ENCODE data around the gene RIOX2. TPM values are rescaled to one million over a fixed set of nuclear protein-coding genes. Genes with fewer than 3 reads are reported as not detected.

The RIOX2 gene
- total and polyA plus RNA-seq, 2 of the 8 experiments (the other 6 are each of a cell fraction or from before 2014, with no cell fraction given), result 3.8 to 16.4 TPM

- ChIA-PET CTCF (ENCODE audit: partially characterized antibody) (interaction anchor here (0.7 to 1.6 kb wide), 2 partner anchors 22 to 31 kb away, joined by 3 to 4 read pairs; no protein-coding TSS in a partner anchor), POLR2A (ENCODE audit: partially characterized antibody) (interaction anchor here (1.1 kb wide), 1 partner anchor 10 kb away, joined by 3 read pairs; no protein-coding TSS in a partner anchor)
- no peak overlapping the region for H2AK5ac ChIP-seq (ENCODE audit: low read depth, low read length)
- H3K4me1 ChIP-seq (replicated peaks in 1 of 4; ENCODE audit: control insufficient read depth in 3 of 4, insufficient read depth in 4 of 4, low read length in 3 of 4), result peaks cover 0 to 7% (median 3%) of the 10 kb centered on the region in 4 experiments; a peak in 2 of 7 replicates
- no peaks in the 10 kb centered on the region for H3K27me3 ChIP-seq (replicated peaks in 1 of 4; ENCODE audit: control insufficient read depth in 3 of 4, extremely low read depth in 1 of 4, insufficient read depth in 3 of 4, low read length in 3 of 4)
- H3K36me3 ChIP-seq (ENCODE audit: control insufficient read depth in 2 of 4, insufficient read depth in 4 of 4, low read length in 3 of 4), result no peaks in the 10 kb centered on the region
- no peak overlapping the region for H3K23ac ChIP-seq (ENCODE audit: insufficient read length)
- no peak overlapping the region for H3K4me3 ChIP-seq (ENCODE audit: extremely low read depth in 1 of 4, insufficient read depth in 2 of 4, low read depth in 3 of 4, low read length in 4 of 4)
- no peak overlapping the region for H3K27ac ChIP-seq (ENCODE audit: low read depth, low read length)
- no peak overlapping the region for H2BK5ac ChIP-seq (ENCODE audit: low read depth, low read length)
- no peak overlapping the region for H2AFZ ChIP-seq (ENCODE audit: low read length)
- peaks cover 11% of the 10 kb centered on the region; the same call in 1 of the 2 replicates for H3K23me2 ChIP-seq (ENCODE audit: low read depth, low read length)
- H3K9me3 ChIP-seq (ENCODE audit: insufficient read depth in 2 of 2, low read depth in 1 of 2, low read length in 1 of 2), result no peaks in the 10 kb centered on the region
- H2BK120ac ChIP-seq (replicated peaks; ENCODE audit: low read depth, low read length), result no peak overlapping the region
- no peak overlapping the region for H3K4me2 ChIP-seq (ENCODE audit: insufficient read depth in 1 of 2, low read depth in 2 of 2, low read length in 2 of 2)
- H3K56ac ChIP-seq (replicated peaks; ENCODE audit: insufficient read length, low read depth, low read length), result no peak overlapping the region
- DNase-seq (ENCODE audit: low read depth in 1 of 2, low spot score in 2 of 2) (no peak), FAIRE-seq (no peak)
- no peak overlapping the region for H3K18ac ChIP-seq (ENCODE audit: extremely low read depth, low read length)
- 82% methylated on average over 5 of the region's 5 CpGs; no CpG with 5 or more reads in 1 of the 2 experiments for WGBS, 2 experiments (ENCODE audit: extremely low coverage in 1 of 2, insufficient coverage in 1 of 2, insufficient read length in 1 of 2, insufficient replicate concordance in 2 of 2, low coverage in 1 of 2, low lambda C conversion rate in 2 of 2, missing lambda C conversion rate in 1 of 2)
- no peak overlapping the region for H4K8ac ChIP-seq (ENCODE audit: extremely low read depth, insufficient read depth, low read length)
- H3K9ac ChIP-seq (replicated peaks in 1 of 4; ENCODE audit: extremely low read depth in 1 of 4, low read depth in 3 of 4, low read length in 3 of 4), result no peak overlapping the region
- peaks cover 0 to 10% of the 10 kb centered on the region in 2 experiments for H4K20me1 ChIP-seq (replicated peaks in 1 of 2; ENCODE audit: control insufficient read depth in 1 of 2, insufficient read depth in 2 of 2, low read length in 2 of 2)
- H3K79me2 ChIP-seq (ENCODE audit: control insufficient read depth in 1 of 2, insufficient read depth in 2 of 2, low read length in 2 of 2), result no peaks in the 10 kb centered on the region
- H2BK15ac ChIP-seq (ENCODE audit: low read length), result no peak overlapping the region
- H3K79me1 ChIP-seq (ENCODE audit: low read depth, low read length), result no peaks in the 10 kb centered on the region
- H3K4ac ChIP-seq (replicated peaks; ENCODE audit: insufficient read length, low read depth, low read length), result no peak overlapping the region
- no peak overlapping the region for H2BK20ac ChIP-seq (ENCODE audit: low read length)
- TF ChIP-seq GABPA (IDR thresholded peaks at IDR 0.05; ENCODE audit: borderline replicate concordance, insufficient read depth, low read length), result no peak
- TF ChIP-seq CTCF (IDR thresholded peaks at IDR 0.05; ENCODE audit: control extremely low read depth in 1 of 3, insufficient read depth in 1 of 3, low read depth in 1 of 3, low read length in 3 of 3), result no peak
- no peak for TF ChIP-seq TAF7 (optimal IDR thresholded peaks at IDR 0.05; ENCODE audit: borderline replicate concordance, low read depth, low read length)
- no peak for TF ChIP-seq SUZ12 (IDR thresholded peaks at IDR 0.05; ENCODE audit: low read length)
- no peak for TF ChIP-seq SRF (IDR thresholded peaks at IDR 0.05; ENCODE audit: low read depth, low read length)
- no peak for TF ChIP-seq CHD2 (IDR thresholded peaks at IDR 0.05; ENCODE audit: low read length)
- no peak for TF ChIP-seq TBP (IDR thresholded peaks at IDR 0.05; ENCODE audit: low read depth, low read length)
- no peak for TF ChIP-seq MAFK (IDR thresholded peaks at IDR 0.05; ENCODE audit: low read depth, low read length)
- no peak for TF ChIP-seq RNF2 (IDR thresholded peaks at IDR 0.05; ENCODE audit: borderline replicate concordance, low read depth, low read length, missing control alignments, poor library complexity, severe bottlenecking)
- H4K5ac ChIP-seq (ENCODE audit: insufficient read length, low read depth, low read length), result no peak overlapping the region
- H3K14ac ChIP-seq (ENCODE audit: insufficient read length), result no peak overlapping the region
- no peak overlapping the region for H4K91ac ChIP-seq (replicated peaks; ENCODE audit: insufficient read length, low read length)
- H2BK12ac ChIP-seq (ENCODE audit: low read depth, low read length), result no peak overlapping the region
Measured at GRCh38 chr3:97991293-97991682, 19.1 kb upstream of the RIOX2 start.
